ENCODE measurements around the gene NRXN2.

The NRXN2 gene

DNA sequence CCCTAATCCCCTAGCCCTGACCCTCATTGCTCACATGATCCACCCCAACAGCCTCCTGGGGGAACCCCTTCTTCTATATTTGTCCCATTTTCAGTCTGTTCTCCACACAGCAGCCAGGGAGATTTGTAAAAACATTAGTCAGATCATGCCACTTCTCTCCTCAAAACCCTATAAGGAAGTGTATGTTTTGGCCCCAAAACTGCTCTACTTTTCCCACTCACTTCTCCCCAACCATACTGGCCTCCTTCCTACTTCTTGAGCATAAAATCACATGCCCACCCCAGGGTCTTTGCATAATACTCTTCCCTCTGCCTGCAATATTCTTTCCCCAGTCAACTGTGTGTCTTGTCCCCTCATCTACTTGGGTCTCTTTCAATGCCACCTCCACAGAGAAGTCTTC is 136.6 kb downstream of the NRXN2 start:
- TF ChIP-seq, protein P1, sequence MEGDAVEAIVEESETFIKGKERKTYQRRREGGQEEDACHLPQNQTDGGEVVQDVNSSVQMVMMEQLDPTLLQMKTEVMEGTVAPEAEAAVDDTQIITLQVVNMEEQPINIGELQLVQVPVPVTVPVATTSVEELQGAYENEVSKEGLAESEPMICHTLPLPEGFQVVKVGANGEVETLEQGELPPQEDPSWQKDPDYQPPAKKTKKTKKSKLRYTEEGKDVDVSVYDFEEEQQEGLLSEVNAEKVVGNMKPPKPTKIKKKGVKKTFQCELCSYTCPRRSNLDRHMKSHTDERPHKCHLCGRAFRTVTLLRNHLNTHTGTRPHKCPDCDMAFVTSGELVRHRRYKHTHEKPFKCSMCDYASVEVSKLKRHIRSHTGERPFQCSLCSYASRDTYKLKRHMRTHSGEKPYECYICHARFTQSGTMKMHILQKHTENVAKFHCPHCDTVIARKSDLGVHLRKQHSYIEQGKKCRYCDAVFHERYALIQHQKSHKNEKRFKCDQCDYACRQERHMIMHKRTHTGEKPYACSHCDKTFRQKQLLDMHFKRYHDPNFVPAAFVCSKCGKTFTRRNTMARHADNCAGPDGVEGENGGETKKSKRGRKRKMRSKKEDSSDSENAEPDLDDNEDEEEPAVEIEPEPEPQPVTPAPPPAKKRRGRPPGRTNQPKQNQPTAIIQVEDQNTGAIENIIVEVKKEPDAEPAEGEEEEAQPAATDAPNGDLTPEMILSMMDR (IDR thresholded peaks at IDR 0.05; ENCODE audit: low read depth, low read length, missing control alignments): no peak
- DNase-seq (ENCODE audit: extremely low read depth, low read depth): no peak
- H3K4me3 ChIP-seq (replicated peaks; ENCODE audit: low read depth, low read length): no peak overlapping the region

DNA sequence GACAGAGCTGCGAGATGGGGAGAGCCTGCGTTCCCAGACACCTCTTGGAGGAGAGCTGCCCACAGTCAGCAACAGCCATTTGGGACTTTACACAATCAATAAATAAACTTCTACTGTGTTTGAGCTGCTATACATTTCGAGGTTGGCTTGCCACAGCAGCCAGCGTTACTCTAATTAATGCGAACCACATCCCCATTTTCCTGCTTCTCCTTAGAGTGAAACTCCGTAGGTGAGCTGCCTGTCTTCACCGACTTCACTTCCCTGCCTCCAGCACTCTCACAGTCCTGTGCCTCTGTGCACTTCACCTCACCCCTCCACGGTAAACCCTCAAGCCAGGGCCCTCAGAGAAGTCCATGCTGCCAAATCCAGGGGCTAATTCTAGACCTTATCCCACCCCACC is 137.8 kb downstream of the NRXN2 start:
- TF ChIP-seq, protein P1 (IDR thresholded peaks at IDR 0.05; ENCODE audit: low read depth, low read length, missing control alignments): no peak

DNA sequence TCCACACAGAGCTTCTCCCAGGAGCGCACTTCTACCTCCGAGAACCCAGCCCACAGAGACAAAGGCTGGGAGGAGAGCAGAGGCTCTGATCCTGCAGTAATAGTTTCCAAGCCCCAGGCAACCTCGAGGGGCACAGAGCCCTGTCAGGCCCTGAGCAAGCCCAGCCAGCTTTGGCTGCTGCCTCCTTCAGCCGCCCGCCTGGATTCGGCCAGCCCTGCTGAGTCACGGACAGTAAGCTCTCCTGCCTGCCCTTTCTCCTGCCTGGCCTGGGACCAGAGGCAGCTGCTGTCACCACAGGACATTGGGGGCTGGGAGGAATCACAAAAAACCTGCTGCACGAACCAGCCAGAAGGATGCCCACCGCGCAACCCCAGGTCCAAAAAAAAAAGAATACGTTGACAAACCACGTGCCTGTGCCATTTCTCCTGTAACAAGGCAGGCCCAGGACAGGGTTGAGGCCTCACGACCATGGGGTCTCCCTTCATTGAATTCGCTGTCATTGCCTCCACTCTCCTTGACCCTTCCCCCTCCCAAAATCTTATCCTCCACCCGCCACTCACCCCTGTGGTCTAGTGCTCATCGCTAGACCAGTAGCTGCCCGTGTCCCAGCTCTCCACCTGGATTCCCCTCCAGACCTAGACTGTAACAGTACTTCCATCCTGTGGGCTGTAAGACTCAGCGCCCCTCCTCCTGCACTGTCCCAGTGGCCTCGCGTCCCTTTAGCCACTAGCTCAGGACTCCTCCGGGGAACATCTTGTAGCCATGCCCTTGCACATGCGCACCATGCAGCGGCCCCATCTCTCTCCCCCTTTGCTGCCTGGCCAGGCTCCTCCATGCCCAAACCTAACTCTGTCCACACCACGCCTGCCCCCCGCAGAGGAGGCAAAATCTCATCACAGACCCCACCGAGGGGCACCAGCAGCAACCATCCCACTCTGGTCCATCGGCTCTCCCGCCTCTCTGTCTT is 139.4 kb downstream of the NRXN2 start:
- DNase-seq (ENCODE audit: extremely low read depth, low read depth): no peak
- no peak overlapping the region for H3K4me3 ChIP-seq (replicated peaks; ENCODE audit: low read depth, low read length)
- TF ChIP-seq, protein P1 (IDR thresholded peaks at IDR 0.05; ENCODE audit: low read depth, low read length, missing control alignments): no peak

More for the DNA sequence above, 137.8 kb downstream of the NRXN2 start:
- no peak overlapping the region for H3K4me3 ChIP-seq (replicated peaks; ENCODE audit: low read depth, low read length)
- no peak for DNase-seq (ENCODE audit: extremely low read depth, low read depth)

DNA sequence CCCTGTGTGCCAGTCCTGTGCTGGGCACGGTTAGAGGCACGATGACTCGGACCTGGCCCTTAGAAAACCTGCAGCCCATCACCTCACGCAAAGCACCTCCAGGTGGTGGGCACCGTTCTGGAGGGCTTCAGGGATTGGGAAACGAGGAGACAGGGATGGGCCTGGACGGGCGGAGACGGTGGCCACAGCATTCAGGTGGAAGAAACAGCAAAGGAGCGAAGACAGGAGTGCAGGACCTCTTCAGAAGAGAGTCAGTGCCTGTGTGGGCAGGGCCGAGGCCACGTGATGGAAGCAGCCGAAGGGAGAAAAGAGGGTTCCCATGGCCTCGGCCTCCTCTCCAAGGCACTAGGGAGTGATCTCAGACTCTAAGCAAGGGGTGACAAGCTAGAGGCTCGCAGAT is 140.1 kb downstream of the NRXN2 start:
- no peak overlapping the region for H3K4me3 ChIP-seq (replicated peaks; ENCODE audit: low read depth, low read length)
- TF ChIP-seq, protein P1 (IDR thresholded peaks at IDR 0.05; ENCODE audit: low read depth, low read length, missing control alignments): no peak
- no peak for DNase-seq (ENCODE audit: extremely low read depth, low read depth)

DNA sequence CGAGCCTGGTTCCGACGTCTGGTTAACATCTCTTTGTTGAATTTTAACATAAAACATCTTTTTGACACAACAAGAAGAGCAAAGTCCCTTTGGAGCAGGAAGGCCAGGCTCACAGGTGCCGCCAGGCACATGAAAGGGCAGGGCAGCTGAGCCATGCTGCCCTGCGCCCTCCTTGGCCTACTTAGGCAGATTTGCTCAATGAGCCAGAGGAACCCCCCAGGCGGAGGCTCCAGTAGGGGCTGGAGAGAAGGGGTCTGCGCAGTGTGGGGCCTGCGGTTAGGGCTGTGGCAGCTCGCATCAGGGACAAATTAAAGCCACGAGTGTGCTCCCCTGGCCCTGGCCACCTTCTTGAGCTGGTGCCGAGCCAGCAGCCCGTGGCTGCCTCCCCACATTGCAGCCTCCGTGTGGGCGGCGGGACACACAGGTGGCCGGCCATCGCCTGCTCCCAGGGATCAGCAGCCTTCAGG is 141.9 kb downstream of the NRXN2 start:
- DNase-seq (ENCODE audit: extremely low read depth, low read depth): no peak
- H3K4me3 ChIP-seq (replicated peaks; ENCODE audit: low read depth, low read length): no peak overlapping the region
- TF ChIP-seq, protein P1 (IDR thresholded peaks at IDR 0.05; ENCODE audit: low read depth, low read length, missing control alignments): no peak

DNA sequence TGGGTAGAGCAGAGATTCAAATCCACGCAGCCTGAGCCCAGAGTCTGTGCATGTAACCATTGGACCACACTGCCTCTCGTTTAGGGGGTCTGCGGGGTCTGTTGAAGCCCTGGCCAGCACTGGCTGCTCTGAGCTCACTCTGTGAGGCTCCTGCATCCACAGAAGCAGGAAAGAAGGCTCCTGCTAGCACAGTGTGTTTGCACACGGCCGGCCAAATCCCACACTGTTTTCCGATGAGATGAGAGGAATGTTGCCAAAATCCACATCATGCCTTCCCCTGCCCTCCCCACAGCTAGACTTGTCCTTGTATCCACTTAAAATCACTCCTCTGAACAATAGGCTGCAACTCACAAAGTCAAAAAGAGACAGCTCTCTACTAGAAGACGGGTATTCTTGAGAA is 142.6 kb downstream of the NRXN2 start:
- no peak overlapping the region for H3K4me3 ChIP-seq (replicated peaks; ENCODE audit: low read depth, low read length)
- TF ChIP-seq, protein P1 (IDR thresholded peaks at IDR 0.05; ENCODE audit: low read depth, low read length, missing control alignments): no peak
- DNase-seq (ENCODE audit: extremely low read depth, low read depth): no peak

All from HFF-Myc (cell line).